ENCODE results near the gene HILPDA. TPM values are rescaled to one million over a fixed set of nuclear protein-coding genes. Genes with fewer than 3 reads are reported as not detected.

HILPDA gene
- total RNA-seq, result 18.5 and 24.1 TPM in 2 replicates

GRCh38 chr7:128455543-128456254, at the start of gene HILPDA:
Gene HILPDA, plus strand, starts transcription at chr7:128455878. Its CDS starts 1,391 bp downstream, at chr7:128457269.

GRCh38 chr7:128409596-128410450, 45.9 kb upstream of the HILPDA start, which contains the start of gene IMPDH1:
Gene IMPDH1, minus strand, starts transcription at chr7:128409982. Its CDS starts 81 bp downstream, at chr7:128409901.

GRCh38 chr7:128476402-128477335, 21.0 kb downstream of the HILPDA start, which contains the start of gene METTL2B:
Gene METTL2B, plus strand, starts transcription at chr7:128476748. Its CDS starts 18 bp downstream, at chr7:128476766.

Other genes starting within 250 kb of the HILPDA start
- gene LEP, start 214.6 kb upstream of the HILPDA start, total RNA-seq, result not detected in 2 replicates
- gene RBM28, start 112.0 kb upstream of the HILPDA start, total RNA-seq, result 14.5 and 23.8 TPM in 2 replicates
- gene PRRT4, start 94.2 kb upstream of the HILPDA start, total RNA-seq, result 0.17 TPM in 1 of 2 replicates, not detected in the other
- 85.6 and 91.0 TPM in 2 replicates for gene IMPDH1, start 45.9 kb upstream of the HILPDA start, total RNA-seq
- 30.2 and 30.9 TPM in 2 replicates for gene METTL2B, start 20.9 kb downstream of the HILPDA start, total RNA-seq
- 0.34 and 0.45 TPM in 2 replicates for gene GARIN1A, start 216.4 kb downstream of the HILPDA start, total RNA-seq

Data from bronchus fibroblast of lung (primary cell).